GM19193 (cell line): ENCODE measurements around the gene CR1L.

Source experiments
- POLR2A ChIP-seq: IDR thresholded peaks from 4 replicates; pipeline ENCODE4 v1.6.1; 2011; ENCODE audit not compliant: insufficient read depth, insufficient read length; ENCODE audit errors: extremely low read depth

CR1L gene

GRCh38 chr1:207644852-207645634, at the start of gene CR1L:
TSS of gene CR1L (plus strand) at chr1:207645133. CDS start at chr1:207645234, 101 bp downstream.
- no peak for TF ChIP-seq POLR2A

DNA sequence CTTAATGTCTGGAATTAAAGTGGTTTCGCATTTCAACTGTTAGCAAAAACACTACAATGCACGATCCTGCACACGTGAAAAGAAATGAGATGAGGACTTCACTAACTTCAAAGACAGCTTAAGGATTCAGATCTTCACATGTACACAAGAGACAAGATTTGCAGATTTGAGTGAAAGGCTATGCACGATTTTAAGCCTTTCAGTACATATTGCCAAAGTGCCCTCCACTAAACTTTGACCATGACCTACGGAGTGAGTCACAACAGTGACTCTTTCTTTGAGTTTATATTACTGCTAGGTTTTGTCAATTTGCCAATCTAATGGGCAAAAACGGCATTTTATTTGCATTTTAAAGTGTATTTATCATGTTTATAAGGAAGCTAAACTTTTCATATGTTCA, 41.2 kb upstream of the CR1L start:
- no peak for TF ChIP-seq POLR2A

- TF ChIP-seq POLR2A: no peak
These were observed 39.2 kb upstream of the CR1L start for GRCh38 chr1:207605444-207606361.

- TF ChIP-seq POLR2A: no peak
These were observed 38.6 kb upstream of the CR1L start for GRCh38 chr1:207606362-207606755.

GRCh38 chr1:207612762-207613161, 32.2 kb upstream of the CR1L start:
- no peak for TF ChIP-seq POLR2A

GRCh38 chr1:207619871-207620542, 24.9 kb upstream of the CR1L start:
- TF ChIP-seq POLR2A: no peak

GRCh38 chr1:207620543-207620893, 24.4 kb upstream of the CR1L start:
- no peak for TF ChIP-seq POLR2A

DNA sequence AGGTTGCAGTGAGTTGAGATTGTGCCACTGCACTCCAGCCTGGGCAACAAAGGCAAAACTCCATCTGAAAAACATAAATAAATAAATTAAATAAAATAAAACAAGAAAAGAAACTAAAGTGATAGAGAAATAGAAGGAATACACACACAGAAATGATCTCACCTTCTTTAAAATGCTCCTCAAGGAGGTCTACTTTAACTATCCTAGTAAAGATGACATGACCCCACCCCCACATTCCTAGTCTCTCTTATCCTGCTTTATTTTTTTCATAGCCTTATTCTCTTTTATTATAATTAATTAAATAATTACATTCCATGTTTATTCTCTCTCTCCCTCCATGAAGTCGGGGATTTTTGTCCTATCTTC, 18.0 kb upstream of the CR1L start:
- TF ChIP-seq POLR2A: no peak

- no peak for TF ChIP-seq POLR2A
These were observed 17.4 kb upstream of the CR1L start for GRCh38 chr1:207627496-207627895.

DNA sequence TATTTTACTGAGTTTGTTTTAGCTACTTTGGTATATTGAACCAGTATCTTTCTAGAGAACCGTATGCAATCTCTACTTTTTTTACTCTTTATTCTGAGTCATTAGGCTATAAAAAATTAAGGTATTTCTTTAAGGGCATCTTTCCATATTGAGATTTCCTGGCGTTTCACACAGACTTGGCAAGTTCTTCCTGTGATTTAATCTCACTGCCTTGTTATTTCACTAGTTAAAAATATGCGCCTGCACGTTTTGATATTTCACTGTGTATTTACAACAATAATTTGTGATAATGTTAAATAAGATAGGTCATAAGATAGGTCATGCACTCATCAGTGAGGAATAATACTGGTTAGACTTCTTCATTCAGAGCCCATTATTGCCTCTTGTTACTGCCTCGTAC, 16.2 kb upstream of the CR1L start:
- TF ChIP-seq POLR2A: no peak

DNA sequence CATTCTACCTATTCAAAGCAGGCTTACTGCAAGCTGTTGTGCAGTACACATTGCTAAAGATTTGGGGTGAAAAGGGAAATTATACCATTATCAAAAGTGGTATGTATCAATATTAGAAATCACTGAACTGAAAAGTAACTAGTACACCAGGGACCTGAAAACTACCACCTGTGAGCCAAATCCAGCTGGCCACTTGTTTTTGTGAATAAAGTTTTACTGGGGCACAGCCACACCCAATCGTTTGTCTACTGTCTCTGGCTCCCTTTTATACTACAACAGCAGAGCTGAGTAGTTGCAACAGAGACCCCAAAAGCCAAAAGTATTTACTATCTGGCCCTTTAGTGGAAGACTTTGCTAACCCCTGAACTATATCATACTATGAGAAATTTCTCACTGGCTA, 13.8 kb upstream of the CR1L start:
- no peak for TF ChIP-seq POLR2A

DNA sequence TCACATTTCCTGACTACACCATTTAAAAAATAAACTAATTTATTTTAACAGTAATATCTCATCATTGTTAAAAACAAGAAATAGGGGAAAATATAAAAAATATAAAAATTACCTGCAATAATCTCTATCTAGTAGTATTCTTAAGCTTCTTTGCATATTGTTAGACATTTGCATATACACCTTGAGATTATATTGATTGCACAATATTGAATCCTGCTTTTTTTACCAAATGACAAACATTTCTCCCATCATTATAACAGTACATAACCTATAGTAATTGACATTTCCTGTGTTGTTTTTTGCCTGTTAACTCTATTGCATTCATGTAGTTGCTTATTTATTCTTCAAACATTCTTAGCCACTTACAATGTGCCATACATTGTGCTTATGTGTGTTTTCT, 11.7 kb upstream of the CR1L start:
- no peak for TF ChIP-seq POLR2A

GRCh38 chr1:207644166-207644851, 624 bp upstream of the CR1L start:
- TF ChIP-seq POLR2A: no peak

DNA sequence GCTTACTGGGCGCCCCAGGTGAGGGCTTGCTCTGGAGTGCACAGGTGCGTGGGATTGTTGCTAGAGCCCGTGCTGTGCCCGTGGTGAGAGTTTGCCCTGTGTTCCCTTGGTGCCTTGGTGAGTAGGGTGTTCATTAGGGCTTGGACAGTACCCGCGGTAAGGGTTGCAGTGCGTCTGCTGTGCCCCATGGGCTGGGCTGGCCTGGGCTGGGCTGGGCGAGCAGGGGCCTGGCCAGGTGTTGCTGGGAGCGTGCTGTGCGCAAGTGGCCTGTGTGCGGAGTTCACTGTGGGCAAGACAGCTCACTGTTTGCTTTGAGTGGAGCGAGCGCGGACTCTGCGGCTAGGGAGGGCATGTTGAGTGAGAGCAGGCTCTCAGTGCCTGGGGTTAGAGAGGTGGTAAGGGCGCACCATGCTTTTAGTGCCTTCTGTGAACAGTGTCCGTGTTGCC, 725 bp downstream of the CR1L start:
- no peak for TF ChIP-seq POLR2A

DNA sequence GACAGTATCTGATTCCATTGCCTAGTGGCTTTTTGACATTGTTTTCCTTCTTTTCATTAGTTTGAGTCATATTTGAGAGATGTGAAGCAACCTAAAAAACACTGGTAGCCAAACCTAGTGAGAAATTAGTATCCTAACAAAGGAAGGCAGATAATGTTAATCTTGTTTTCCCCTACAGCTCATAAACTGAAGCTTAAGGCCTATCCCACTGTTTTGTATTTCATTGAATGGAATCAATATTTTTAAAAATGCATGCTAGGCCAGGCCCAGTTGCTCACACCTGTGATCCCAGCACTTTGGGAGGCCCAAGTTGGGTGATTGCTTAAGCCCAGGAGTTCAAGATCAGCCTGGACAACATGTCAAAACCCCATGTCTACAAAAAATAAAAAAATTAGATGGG, 1.2 kb downstream of the CR1L start:
- no peak for TF ChIP-seq POLR2A
